HG03520 (cell line): ENCODE data around the gene GPR101.

Experiments
- ATAC-seq: cut with Tn5 transposase; IDR thresholded peaks from one replicate; pipeline ENCODE4 v1.9.1; 2021; ENCODE audit warnings: mild to moderate bottlenecking, moderate library complexity; ENCODE audit not compliant: unreplicated experiment

Gene GPR101

DNA sequence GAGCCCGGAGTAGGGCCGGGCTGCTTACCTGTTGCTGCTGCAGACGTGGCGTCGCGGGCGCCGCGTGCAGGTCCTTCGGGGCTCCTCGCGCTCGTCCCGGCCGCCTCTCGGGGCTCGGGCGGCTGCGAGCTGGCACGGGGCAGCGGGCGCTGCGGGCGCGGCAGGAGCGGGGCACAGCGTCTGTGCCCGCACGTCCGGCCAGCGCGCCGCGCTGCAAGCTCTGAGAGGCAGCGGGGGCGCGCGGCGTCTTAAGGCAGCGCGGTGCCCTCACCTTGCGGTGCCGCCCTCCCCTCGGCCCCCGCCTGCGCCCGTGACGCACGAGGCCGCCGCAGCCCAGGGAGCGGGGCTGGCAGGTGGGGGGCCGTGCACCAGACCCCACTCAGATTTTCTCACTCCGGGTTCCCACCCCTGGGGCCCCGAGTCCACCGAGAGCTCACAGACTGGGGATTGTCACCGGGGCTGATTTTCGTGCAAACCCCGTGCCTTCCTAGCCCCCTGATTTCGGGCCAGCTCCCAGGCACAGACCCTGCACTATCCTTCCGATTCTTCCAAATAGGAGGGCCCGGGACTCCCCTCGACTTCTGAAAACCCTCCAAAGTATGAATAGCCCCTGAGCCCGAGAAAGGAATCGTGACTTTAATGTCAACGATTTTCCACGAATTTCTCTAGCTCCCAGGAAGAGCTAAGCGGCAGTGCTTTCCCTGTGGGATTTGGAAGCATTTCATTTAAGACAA is at the start of gene GPR101:
GPR101 (minus strand) TSS at position 222 of the 734 bp plus-strand sequence. CDS start 2,321 bp downstream, outside the sequence.
- ATAC-seq = no peak

GRCh38 chrX:137081239-137081638 is 47.4 kb upstream of the GPR101 start:
- ATAC-seq = no peak

- ATAC-seq = no peak
These were observed 38.6 kb upstream of the GPR101 start for GRCh38 chrX:137072396-137072795.

GRCh38 chrX:137071596-137071995 is 37.8 kb upstream of the GPR101 start:
- ATAC-seq = no peak

- no peak for ATAC-seq
These were observed 33.4 kb upstream of the GPR101 start for GRCh38 chrX:137067147-137067546.

DNA sequence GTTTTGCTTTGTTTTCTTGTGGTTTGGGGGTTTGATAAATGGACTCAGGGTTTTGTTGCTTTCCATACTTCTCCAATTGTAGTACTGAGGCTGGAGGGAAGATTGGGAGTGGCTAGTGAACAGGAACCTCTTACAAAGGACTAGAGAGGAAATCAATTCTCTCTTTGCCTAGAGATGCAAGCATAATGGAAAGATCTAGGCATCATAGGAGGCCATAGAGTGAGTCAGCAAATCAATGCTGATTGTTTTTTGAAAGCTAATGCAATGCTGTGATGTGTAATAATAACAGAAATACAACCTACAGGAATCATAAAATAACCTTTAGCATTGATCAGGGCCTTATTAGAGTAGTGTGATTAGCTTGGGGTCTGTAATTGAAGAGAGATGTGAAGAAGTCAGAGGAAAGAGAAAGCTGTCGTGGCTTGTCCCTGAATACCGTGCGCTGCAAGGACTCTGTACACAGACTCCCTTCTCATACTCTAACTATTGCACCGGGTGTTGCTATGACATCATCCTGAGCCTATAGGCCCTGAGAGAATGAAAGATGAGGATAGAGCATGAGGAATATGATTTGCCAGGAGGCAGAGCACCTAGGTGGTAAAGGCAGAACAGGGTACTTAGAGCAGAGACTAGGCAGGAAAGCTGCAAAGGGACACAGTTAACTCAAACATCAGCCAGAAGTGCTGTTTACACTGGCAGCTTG is 29.3 kb upstream of the GPR101 start:
- ATAC-seq = no peak

- ATAC-seq = no peak
These were observed 24.7 kb upstream of the GPR101 start for GRCh38 chrX:137058339-137059127.

GRCh38 chrX:137052643-137053235 is 18.9 kb upstream of the GPR101 start:
- ATAC-seq = peak; percentile 9

DNA sequence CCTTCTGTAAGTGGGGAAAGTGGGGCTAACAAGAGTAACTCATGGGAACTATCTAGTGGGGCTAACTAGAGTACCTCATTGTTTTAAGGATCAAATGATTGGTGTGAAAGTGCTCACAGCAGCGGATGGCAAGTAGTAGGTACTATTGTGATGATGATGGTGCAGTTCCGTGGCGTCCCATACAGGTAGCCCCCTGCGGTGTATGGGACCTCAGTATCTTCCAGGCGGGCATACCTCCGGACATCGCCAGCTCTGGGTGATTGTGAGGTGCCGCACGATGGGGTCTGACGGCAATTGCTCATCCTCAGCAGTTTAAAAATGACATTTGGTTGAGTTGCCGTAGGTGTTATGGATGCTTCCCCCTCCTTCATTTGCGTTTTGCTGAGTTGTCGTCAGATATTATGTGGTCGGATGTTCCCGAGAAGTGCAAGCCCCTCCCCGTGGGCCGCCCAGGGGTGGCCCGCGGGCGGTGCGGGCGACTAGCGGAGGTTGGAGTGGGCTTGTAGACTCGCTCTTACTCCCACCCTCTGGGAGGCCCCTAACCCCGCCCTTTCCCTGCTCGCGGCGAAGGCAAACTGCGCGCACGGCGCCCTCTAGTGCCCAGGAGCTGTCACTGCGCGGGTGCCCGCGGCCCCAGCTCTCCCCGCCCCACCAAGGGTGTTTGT is 18.3 kb upstream of the GPR101 start:
- ATAC-seq = peak; percentile 98

GRCh38 chrX:137044893-137045292 is 11.1 kb upstream of the GPR101 start:
- ATAC-seq = no peak

DNA sequence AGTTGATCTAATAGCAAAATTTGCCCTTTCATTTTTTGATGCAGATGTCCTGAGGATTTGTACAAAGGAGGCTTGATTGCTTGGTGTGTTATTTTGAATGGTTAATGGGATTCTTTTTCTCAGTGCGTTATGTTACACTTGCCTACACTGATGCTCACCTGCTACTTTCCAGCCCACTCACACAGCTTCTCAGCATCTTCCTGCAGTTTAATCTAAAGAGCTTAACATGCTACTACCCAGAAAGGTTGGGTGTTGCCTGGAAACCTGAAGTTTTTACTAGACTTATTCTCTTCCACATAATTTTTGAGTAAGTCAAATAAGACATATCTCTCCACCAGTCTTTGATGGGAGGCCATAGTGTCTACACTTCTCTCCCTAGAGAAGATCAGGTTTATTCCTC is 9.9 kb upstream of the GPR101 start:
- ATAC-seq = no peak

- ATAC-seq = no peak
These were observed 7.5 kb upstream of the GPR101 start for GRCh38 chrX:137041329-137041728.

DNA sequence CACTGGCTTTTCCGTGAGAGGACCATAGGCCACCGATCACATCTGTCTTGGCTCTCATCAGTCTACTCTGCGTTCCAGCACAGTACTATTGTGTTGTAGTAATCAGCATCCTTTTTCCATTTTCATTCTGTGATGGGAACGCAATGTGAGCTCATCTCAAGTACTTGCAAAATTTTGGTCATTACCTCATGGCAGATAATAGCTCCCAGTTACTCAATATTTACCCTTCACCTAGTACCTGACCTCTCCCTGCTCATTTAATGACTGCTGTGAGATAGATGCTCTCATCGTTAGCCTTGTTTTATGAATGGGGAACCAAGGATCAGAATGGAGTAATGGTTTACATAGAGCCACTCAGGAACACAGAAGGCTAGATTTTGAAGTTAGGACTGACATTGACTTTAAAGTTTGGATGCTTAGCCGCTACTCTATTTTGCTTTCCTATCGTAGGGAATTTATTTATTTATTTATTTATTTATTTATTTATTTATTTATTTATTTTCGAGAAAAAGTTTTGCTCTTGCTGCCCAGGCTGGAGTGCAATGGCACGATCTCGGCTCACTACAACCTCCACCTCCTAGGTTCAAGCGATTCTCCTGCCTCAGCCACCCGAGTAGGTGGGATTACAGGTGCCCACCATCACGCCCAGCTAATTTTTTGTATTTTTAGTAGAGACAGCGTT is 6.5 kb upstream of the GPR101 start:
- no peak for ATAC-seq

DNA sequence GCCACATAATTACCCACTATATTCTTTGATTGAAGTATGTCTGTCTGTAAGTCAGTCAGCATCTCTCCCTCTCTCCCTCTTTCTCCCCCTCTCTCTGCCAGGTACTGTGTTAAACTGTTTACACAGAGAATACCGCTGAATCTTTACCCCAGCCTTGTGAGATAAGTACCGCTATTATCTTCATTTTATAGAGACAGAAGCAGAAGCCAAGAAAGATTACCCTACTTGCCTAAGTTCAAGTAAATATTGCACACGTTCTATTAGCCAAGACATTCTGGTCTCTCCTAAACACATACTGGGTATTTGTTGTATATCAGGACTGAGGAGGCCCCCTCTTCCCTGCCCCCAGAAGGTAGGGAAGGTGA is 695 bp upstream of the GPR101 start:
- no peak for ATAC-seq

DNA sequence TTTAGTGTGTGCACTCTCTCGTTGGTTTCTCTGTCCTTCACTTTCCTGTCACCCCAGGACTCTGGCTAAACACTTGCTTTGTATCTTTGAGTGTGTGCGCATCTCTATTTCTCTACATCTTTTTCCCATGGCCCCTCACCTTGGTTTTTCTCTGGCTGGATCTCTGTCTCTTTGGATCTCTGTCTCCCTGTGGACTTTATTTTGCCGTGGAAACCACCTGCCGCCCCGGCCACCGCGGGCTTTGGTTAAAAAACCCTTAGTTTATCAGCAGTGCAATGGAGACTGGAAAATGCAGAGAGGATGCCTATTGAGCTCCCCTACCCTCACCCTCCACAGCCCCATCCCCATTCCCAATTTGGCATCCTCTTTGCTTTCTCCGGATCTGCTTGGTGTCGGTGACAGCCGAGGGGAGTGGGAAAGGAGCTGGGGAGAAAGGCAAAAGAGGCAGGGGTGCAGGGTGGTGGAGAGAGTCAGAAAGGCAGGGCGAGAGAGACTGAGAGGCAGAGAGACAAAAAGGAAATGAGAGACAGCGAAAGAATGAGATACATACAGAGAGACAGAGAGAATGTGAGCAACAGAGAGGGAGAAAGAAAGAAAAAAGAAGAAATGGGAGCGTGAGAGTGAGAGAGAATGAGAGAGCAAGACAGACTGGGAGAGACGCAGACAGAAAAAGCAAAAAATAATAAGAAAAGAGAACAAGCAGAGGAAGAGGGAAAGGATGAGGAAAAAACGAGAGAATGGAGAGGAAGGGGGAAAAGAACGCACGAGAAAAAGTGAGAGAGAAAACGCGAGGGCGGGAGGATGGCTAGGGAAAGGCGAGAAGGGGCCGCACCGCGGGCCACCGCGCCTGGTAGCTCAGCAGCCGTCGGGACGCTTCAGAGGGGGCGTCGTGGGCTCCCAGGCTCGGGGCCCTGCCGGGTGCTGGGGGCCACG is 688 bp downstream of the GPR101 start:
- no peak for ATAC-seq

DNA sequence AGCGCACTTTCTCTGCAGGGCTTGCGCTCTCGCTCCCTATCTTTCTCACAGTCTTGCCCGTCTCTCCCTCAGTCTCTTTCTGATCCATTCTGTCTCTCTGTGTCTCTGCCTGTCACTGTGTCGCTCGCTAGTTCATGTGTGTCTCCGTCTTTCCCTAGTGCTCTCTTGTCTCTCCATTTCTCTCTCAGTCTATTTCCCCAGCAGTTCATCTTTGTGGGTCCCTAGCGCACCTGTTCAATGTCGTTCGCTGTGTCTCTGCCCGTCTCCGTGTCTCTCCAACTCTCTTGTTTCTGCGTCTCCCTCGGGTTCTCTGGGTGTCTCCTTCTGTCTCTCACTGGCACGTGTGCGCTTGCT is 1.5 kb downstream of the GPR101 start:
- ATAC-seq = no peak

DNA sequence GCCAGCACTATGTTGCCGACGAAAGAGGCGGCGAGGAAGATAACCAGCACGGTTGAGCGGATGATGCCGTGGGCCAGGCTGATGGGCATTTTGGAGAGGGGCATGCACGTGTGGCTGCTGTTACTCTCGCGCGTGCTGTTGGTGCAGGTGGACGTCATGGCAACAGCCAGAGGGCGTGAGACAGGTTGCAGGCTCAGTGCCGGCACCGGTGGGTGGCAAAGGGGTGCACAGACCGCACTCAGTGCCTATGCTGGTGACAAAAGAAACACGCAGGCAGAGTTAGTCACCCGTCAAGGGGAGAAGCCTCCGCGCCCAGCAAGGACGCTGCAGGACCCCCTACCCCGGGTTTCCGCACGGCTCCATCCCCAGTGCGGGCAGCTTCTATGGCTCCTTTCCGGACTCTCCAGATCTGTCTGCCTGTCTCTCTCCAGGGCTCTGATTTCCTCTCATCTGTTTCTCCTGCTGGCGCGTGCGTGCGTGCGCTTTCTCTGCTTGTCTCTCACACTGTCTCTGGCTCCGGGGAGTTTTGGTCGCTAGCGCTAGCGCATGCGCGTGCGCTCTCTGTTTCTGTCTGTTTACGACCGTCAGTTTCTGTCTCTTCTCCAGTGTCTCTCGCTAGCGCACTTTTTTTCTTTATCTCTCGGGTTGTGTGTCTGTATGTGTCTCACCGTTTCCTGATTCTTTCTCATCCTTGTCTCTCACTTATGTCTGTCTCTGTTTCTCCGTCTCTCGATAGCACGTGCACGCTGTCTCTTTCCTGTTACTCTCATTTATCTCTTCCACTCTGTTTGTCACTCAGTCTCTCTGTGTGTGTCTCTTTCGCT is 2.1 kb downstream of the GPR101 start:
- peak; percentile 74 for ATAC-seq

GRCh38 chrX:137031039-137031438 is 2.8 kb downstream of the GPR101 start:
- ATAC-seq = no peak
